Measurements from ENCODE around the gene LPAR3.
A peak's percentile ranks its signal among the peaks of the same experiment; 100 is the strongest.

Gene LPAR3

DNA sequence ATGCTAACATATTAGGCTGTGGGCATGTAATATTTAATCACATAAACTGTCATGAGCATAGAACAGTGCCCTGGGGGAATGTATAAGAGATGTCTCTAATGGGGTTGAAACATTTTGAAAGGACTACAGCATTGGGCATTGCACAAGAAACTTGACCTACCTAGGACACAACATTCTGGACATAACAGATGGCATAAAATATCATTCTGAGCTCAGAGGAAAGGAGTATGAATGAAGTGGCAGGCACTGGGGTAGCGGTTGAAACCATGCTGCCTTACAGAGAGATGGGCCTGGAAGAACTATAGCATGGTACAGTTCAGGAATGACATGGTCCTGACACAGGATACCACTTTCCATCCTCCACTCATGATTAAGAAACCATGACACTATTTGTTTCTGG is 69.0 kb downstream of the LPAR3 start:
- DNase-seq, result no peak

GRCh38 chr1:84823511-84823910 is 69.5 kb downstream of the LPAR3 start:
- DNase-seq, result no peak

DNA sequence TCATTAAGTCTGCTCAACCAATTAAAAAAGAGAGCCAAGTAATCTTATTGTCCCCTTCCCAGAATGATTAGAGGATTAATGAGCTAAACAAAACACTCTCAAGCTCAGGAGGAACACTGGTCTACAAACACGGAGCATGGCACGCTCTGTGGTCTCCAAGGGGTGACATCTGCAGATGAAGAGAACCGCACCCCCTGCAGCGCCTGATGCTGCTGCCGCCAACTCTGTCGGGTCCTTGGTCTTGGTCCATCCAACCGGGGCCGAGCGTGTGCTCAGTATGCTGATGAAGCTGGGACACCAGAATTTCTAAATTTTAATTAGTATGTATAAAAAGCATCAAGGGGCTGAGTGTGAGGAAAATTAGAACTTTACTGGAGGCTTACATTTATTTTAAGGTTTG is 82.7 kb downstream of the LPAR3 start:
- no peak for DNase-seq

DNA sequence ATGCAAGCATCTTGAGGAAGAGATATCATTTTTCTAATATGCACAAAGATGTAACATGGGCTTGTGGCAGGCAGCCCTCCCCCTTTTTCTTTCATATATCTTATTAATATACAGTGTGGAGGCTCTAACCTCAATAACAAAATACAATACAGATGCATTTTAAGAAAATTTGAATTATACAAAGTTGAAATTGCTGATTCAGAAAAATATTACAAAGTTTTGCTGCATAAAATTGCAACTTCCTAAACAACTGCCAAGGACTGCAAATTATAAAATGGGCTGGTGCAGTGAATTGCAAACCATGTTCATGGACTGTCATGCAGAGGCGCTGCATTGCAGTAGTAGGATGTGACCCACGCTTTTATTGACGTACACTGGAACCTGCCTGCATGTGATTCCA is 84.0 kb downstream of the LPAR3 start:
- DNase-seq, result no peak

- no peak for DNase-seq
Observed at GRCh38 chr1:84803604-84804003, 89.4 kb downstream of the LPAR3 start.

- no peak for DNase-seq
Observed at GRCh38 chr1:84802567-84803232, 90.3 kb downstream of the LPAR3 start.

DNA sequence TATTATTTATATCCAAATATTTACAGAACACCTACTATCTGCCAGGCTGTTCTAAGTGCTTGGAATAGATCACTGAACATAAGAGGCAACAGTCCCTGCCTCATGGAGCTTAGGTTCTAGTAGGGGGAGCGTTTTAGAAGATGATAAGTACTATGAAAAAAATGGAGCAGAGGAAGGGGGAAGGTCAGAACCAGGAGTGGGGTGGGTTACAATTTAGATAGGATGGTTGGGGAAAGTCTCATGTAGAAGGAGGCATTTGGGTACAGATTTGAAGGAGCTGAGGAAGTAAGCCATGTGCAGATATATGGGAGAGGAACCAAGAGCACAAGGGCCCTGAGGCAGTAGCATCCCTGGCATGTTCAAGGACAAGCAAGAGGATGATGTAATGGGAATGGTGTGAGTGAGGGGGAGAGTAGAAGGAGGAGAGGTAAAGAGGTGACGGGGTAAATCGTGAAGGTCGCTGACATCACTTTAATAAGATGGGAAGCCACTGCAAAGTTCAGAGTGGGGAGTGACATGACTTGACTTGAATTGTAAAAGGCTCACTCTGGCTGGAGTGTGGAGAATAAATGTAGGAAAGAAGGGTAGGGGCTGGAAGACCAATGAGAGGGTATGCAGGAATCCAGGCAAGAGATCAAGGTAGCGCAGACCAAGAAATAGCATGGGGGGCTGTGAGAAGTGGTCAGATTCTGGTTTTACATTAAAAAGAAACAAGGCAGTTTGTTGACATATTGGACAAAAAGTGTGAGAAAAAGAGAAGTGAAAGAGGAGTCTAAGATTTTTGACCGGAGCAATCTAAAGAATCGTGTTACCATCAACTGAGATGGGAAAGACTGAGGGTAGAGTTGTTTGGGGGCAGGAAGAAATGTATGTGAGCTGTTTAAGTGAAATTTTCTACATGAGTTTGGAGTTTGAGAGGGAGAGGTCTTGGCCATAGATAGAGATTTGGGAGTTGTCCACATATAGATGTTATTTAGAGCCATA is 92.6 kb downstream of the LPAR3 start:
- DNase-seq, result no peak

- no peak for DNase-seq
Observed at GRCh38 chr1:84797603-84798002, 95.4 kb downstream of the LPAR3 start.

DNA sequence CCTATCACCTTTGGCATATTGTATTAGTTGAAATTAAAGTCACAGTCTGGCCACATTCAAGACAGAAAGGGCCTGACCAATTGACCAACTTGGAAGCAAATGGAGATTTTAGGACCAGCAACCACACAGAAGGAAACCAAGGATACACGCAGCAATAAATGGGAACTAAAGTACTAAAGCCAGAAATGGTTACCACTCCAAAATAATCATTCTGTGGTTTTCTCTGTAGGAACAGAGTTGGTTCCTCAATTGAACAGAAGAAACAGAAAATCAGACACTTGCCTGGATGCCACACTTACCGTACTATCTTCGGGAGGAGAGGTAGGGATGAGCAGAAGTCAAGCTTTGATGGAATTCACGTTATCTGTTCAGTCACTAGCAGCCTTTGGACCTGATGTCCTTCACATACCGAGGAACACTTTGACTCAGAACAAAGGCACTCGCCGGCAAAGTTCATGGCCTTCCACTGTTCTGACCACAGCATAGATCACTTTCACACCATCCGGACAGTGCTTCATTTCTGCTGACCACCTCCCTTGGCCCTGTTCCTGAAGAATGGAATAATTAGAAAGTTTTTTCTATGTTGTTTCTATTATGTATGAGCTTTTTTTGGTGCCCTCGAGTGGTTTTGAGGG is 96.9 kb downstream of the LPAR3 start:
- DNase-seq, result peak; percentile 1

- no peak for DNase-seq
Observed at GRCh38 chr1:84795213-84795612, 97.8 kb downstream of the LPAR3 start.

GRCh38 chr1:84792421-84792820 is 100.6 kb downstream of the LPAR3 start:
- no peak for DNase-seq

DNA sequence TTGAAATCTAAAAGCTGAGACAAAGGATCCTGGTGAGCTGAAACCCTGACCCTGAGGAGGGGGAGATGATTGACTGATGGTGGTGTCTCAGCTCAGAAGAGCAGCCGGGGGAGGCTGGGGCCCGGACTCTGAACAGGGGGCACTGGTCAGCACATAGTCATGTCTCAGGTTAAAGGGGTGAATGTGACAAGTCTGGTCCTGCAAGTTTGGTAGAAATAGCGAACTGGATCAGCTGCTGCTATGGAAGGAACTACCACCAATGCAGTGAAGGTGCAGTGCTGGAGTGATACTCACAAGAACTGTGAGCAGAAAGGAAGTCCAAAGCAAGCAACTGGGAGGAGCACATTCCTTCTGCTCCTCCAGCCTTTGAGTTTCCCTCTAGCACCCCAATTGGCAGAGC is 104.0 kb downstream of the LPAR3 start:
- DNase-seq, result no peak

GRCh38 chr1:84785271-84786036 is 107.6 kb downstream of the LPAR3 start:
- no peak for DNase-seq

DNA sequence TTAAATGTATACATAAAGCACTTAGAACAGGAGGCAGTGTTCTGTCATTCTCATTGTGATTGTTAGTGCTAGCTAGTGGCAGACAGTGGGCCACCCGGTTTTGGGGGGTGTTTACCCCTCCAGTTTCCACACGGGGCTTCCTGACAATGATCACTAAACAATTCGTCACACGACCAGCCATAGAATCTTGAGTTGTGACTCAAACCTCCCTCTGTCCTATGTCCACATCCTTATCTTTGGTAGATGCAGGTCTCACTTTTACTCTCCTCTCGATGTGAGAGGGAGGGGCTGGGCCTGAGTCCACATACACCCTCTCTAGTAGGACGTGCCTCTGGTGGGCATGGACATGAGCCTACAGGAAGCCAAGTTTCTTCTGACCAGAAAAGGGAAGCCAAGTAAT is 110.1 kb downstream of the LPAR3 start:
- no peak for DNase-seq

GRCh38 chr1:84781946-84782771 is 110.8 kb downstream of the LPAR3 start:
- peak; percentile 36 for DNase-seq

DNA sequence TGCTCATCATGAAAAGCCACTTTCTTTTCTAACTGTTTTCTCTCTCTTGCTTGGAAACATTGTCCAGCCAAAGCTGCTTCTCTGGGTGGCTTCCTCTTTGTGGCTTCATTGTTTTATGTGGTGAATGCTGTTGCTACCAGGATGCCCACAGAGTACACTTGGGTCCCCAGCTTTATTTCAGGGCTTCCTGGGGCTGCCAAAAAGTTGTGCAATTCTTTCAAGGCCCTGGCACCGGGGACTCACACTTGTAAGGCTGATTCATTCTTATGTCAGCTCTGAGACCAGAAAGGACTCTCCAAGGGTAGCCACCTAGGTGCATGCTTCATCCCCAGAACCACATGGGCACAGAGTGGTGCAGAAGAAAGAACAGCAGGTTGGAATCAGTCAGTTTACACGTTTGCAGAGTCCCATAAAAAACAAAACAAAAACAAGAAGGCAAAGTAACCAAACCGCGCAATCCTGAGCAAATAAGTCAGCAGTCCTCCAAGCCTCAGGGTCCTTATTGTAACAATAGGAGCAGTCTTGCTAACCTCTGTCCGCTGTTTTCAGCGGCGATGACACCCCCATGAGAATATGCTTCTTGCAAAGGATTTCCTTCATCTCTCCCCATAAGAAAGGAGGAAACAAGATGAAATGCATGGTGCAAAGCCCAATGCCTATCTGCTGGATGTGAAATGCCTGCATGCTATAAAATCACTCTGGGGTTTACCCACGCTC is 112.8 kb downstream of the LPAR3 start:
- DNase-seq, result peak; percentile 30

- DNase-seq, result no peak
Observed at GRCh38 chr1:84776639-84777038, 116.4 kb downstream of the LPAR3 start.

- DNase-seq, result no peak
Observed at GRCh38 chr1:84775535-84775920, 117.5 kb downstream of the LPAR3 start.

DNA sequence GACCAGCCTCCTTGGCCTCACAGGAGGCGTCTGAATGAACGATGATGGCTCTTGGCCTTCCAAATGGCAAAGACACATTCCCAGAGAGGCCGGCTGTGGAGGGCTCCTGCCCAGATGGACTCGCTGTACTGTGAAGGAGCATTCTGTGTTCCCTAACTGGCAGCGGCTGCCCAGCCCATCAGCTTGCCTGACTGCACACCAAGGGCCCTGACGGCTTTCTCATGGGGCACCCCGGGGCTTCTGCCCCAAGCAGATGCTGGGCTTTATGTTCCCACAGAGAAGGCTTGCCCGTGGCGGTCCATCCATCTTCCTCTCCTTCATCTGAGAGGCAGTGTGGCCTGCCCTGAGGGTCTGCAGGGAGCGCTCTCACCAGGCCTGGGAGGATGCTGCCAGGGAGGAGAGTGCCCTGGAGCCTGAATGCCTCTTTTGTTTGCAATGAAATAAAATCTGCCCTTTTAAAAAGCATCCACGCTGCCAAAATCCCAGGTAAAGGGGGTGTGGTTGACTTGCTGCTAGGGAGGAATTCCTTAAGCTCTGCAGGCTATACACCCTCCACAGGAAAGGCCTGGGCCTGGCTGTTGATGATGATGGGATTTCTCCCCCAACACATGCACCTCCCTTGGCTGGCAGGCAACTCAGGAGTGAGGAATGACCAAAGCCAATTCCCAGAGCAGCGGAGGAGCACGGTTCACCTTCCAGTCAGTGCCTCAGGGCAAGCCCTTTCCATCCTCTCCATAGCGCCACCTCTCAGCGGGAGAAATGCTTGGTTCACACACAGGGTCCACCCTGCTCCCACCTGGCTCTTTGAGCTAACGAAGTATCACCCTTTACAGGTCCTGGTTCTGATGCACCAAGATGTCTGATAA is 118.1 kb downstream of the LPAR3 start:
- no peak for DNase-seq

DNA sequence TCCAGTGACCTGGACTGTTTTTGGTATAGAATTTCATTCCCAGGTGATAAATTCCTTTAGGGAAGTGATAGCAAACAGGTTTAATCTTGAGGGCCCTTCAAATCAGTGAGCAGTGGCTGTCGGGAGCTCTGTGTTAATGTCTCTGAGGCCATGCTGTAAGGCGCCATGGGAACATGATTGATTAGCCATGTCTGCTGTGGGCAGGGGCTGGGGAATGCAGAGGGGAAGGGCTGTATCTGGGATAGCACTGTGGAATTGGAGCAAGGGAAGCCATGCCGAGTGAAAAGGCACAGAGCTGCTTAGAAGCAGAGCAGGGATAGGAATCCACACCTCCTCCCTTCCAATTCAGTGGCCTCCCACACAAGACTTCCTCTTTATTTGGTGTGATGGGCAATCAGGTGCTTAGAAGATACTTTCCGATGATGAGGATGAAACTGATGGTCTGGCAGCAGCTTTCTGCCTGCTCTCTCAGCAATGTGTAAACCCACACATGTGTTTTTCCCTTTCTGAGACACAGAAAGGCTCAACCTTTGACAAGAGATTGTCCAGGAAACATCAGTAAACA is 119.0 kb downstream of the LPAR3 start:
- DNase-seq, result no peak

Data from HCEC 1CT (cell line).